H1 (cell line): ENCODE results near the gene TOP1. TPM values are rescaled to one million over a fixed set of nuclear protein-coding genes. Genes with fewer than 3 reads are reported as not detected.

Source experiments
- CTCF ChIA-PET: fragments of 300-600 bp; sonication (Branson Sonifier 250); formaldehyde crosslinking; loops from one replicate; lab custom pipeline; 2021; ENCODE audit not compliant: partially characterized antibody; lab: Charles Lee
- POLR2A ChIA-PET: fragments of 300-600 bp; sonication (Branson Sonifier 250); formaldehyde crosslinking; loops from one replicate; lab custom pipeline; 2021; ENCODE audit warnings: inconsistent platforms; ENCODE audit not compliant: partially characterized antibody; lab: Charles Lee
- DNase-seq, 2 experiments: peaks; one replicate each; pipeline versions ENCODE4 v3.0.0 to v3.0.0-alpha.2; 2010 to 2022; ENCODE audit warnings: low spot score in 2 of 2, low read depth in 1 of 2, mixed read lengths in 1 of 2
- FAIRE-seq: peaks from 2 replicates; lab custom pipeline; 2011; peaks lifted over from hg19 to GRCh38; lab: Jason Lieb, UNC
- H2AFZ ChIP-seq: 2 replicates; pipeline ENCODE4 v1.8.1; 2012; ENCODE audit warnings: low read length, inconsistent platforms
- H2AK5ac ChIP-seq: 2 replicates; pipeline ENCODE4 v1.6.1; 2013; ENCODE audit warnings: low read depth, low read length
- H2BK120ac ChIP-seq: replicated peaks from 2 replicates; pipeline ENCODE3; 2013; ENCODE audit warnings: low read depth, low read length, inconsistent platforms
- H2BK12ac ChIP-seq: 2 replicates; pipeline ENCODE4 v1.6.1; 2013; ENCODE audit warnings: low read depth, low read length
- H2BK15ac ChIP-seq: 2 replicates; pipeline ENCODE4 v1.6.1; 2013; ENCODE audit warnings: low read length
- H2BK20ac ChIP-seq: 2 replicates; pipeline ENCODE4 v1.6.1; 2013; ENCODE audit warnings: low read length
- H2BK5ac ChIP-seq: 2 replicates; pipeline ENCODE4 v1.6.1; 2013; ENCODE audit warnings: low read depth, low read length
- H3K14ac ChIP-seq: 2 replicates; pipeline ENCODE4 v1.6.1; 2013; ENCODE audit warnings: inconsistent platforms; ENCODE audit not compliant: insufficient read length
- H3K18ac ChIP-seq: 2 replicates; pipeline ENCODE4 v1.6.1; 2013; ENCODE audit warnings: low read length; ENCODE audit errors: extremely low read depth
- H3K23ac ChIP-seq: 2 replicates; pipeline ENCODE4 v1.6.1; 2013; ENCODE audit warnings: inconsistent platforms; ENCODE audit not compliant: insufficient read length
- H3K23me2 ChIP-seq: 2 replicates; pipeline ENCODE4 v1.6.1; 2013; ENCODE audit warnings: low read depth, low read length
- H3K27ac ChIP-seq: 2 replicates; pipeline ENCODE4 v1.6.1; 2011; ENCODE audit warnings: low read depth, low read length, inconsistent platforms
- H3K27me3 ChIP-seq, 4 experiments: replicated peaks in 1 of 4; 1 replicate in 1 of 4; 2 replicates in 3 of 4; pipeline versions ENCODE4 v1.6.1 to v1.8.1; 2011 to 2013; ENCODE audit warnings: low read length in 3 of 4, mild to moderate bottlenecking in 3 of 4, inconsistent platforms in 2 of 4, mixed read lengths in 2 of 4, moderate library complexity in 1 of 4; ENCODE audit not compliant: control insufficient read depth in 3 of 4, insufficient read depth in 3 of 4; ENCODE audit errors: extremely low read depth in 1 of 4
- H3K36me3 ChIP-seq, 4 experiments: 2 replicates each; pipeline versions ENCODE4 v1.6.1 to v1.8.1; 2011 to 2013; ENCODE audit warnings: mild to moderate bottlenecking in 4 of 4, low read length in 3 of 4, moderate library complexity in 2 of 4, control low read depth in 1 of 4, inconsistent platforms in 1 of 4; ENCODE audit not compliant: insufficient read depth in 4 of 4, control insufficient read depth in 2 of 4
- H3K4ac ChIP-seq: replicated peaks from 2 replicates; pipeline ENCODE3; 2013; ENCODE audit warnings: low read length, low read depth, mixed read lengths, inconsistent platforms; ENCODE audit not compliant: insufficient read length
- H3K4me1 ChIP-seq, 4 experiments: replicated peaks in 1 of 4; 1 replicate in 1 of 4; 2 replicates in 3 of 4; pipeline versions ENCODE4 v1.6.1 to v1.8.1; 2011 to 2013; ENCODE audit warnings: low read length in 3 of 4, inconsistent platforms in 2 of 4, mixed read lengths in 1 of 4; ENCODE audit not compliant: insufficient read depth in 4 of 4, control insufficient read depth in 3 of 4
- H3K4me2 ChIP-seq, 2 experiments: 2 replicates each; pipeline versions ENCODE4 v1.6.1 to v1.8.1; 2011 to 2013; ENCODE audit warnings: low read depth in 2 of 2, low read length in 2 of 2, control low read depth in 1 of 2, inconsistent platforms in 1 of 2, mild to moderate bottlenecking in 1 of 2; ENCODE audit not compliant: insufficient read depth in 1 of 2
- H3K4me3 ChIP-seq, 4 experiments: fragments of 200-600, 300-600 bp in 1 of 4; sonication (generic), shearing (Covaris generic), sonication (Bioruptor Twin) in 1 of 4; 2 replicates each; pipeline versions ENCODE4 v1.5.1 to v1.8.1; 2011 to 2016; ENCODE audit warnings: low read length in 4 of 4, low read depth in 3 of 4, control low read depth in 2 of 4, inconsistent platforms in 2 of 4, mild to moderate bottlenecking in 2 of 4, mixed read lengths in 1 of 4, moderate library complexity in 1 of 4; ENCODE audit not compliant: insufficient read depth in 2 of 4; ENCODE audit errors: extremely low read depth in 1 of 4
- H3K56ac ChIP-seq: replicated peaks from 2 replicates; pipeline ENCODE3; 2013; ENCODE audit warnings: low read depth, mild to moderate bottlenecking, mixed read lengths, low read length, inconsistent platforms; ENCODE audit not compliant: insufficient read length
- H3K79me1 ChIP-seq: 2 replicates; pipeline ENCODE4 v1.6.1; 2013; ENCODE audit warnings: low read depth, low read length, control low read depth
- H3K79me2 ChIP-seq, 2 experiments: 2 replicates each; pipeline versions ENCODE4 v1.6.1 to v1.8.1; 2012 to 2013; ENCODE audit warnings: low read length in 2 of 2, mild to moderate bottlenecking in 2 of 2, inconsistent platforms in 1 of 2; ENCODE audit not compliant: insufficient read depth in 2 of 2, control insufficient read depth in 1 of 2
- H3K9ac ChIP-seq, 4 experiments: replicated peaks in 1 of 4; 1 replicate in 1 of 4; 2 replicates in 3 of 4; pipeline versions ENCODE4 v1.6.1 to v1.8.1; 2011 to 2013; ENCODE audit warnings: low read depth in 3 of 4, low read length in 3 of 4, control low read depth in 2 of 4, mild to moderate bottlenecking in 2 of 4, moderate library complexity in 2 of 4, inconsistent platforms in 1 of 4; ENCODE audit errors: extremely low read depth in 1 of 4
- H3K9me3 ChIP-seq, 2 experiments: 2 replicates each; pipeline versions ENCODE4 v1.6.1 to v1.8.1; 2012 to 2013; ENCODE audit warnings: mild to moderate bottlenecking in 2 of 2, moderate library complexity in 2 of 2, control low read depth in 1 of 2, inconsistent platforms in 1 of 2, low read depth in 1 of 2, low read length in 1 of 2, mixed read lengths in 1 of 2; ENCODE audit not compliant: insufficient read depth in 2 of 2
- H4K20me1 ChIP-seq, 2 experiments: replicated peaks in 1 of 2; 2 replicates each; pipeline versions ENCODE3 to v1.8.1; 2011 to 2013; ENCODE audit warnings: inconsistent platforms in 2 of 2, low read length in 2 of 2, mild to moderate bottlenecking in 1 of 2; ENCODE audit not compliant: insufficient read depth in 2 of 2, control insufficient read depth in 1 of 2
- H4K5ac ChIP-seq: 2 replicates; pipeline ENCODE4 v1.6.1; 2013; ENCODE audit warnings: low read length, low read depth, mixed read lengths, inconsistent platforms; ENCODE audit not compliant: insufficient read length
- H4K8ac ChIP-seq: 2 replicates; pipeline ENCODE4 v1.8.0; 2013; ENCODE audit warnings: mild to moderate bottlenecking, moderate library complexity, low read length, inconsistent platforms; ENCODE audit not compliant: insufficient read depth; ENCODE audit errors: extremely low read depth
- H4K91ac ChIP-seq: replicated peaks from 2 replicates; pipeline ENCODE3; 2013; ENCODE audit warnings: low read length, mixed read lengths, inconsistent platforms; ENCODE audit not compliant: insufficient read length
- BRCA1 ChIP-seq: IDR thresholded peaks from 2 replicates; pipeline ENCODE4 v1.6.1; 2012; ENCODE audit warnings: low read depth, low read length, improper control_type of control experiment
- EGR1 ChIP-seq: IDR thresholded peaks from 2 replicates; pipeline ENCODE4 v1.6.1; 2011; ENCODE audit warnings: low read depth, low read length, borderline replicate concordance
- EZH2 ChIP-seq: fragments of 200-600 bp; sonication (generic); IDR thresholded peaks from 2 replicates; pipeline ENCODE4 v1.7.1; 2012; ENCODE audit warnings: low read depth, mild to moderate bottlenecking, moderate library complexity, low read length, inconsistent platforms; ENCODE audit not compliant: severe bottlenecking
- GTF2F1 ChIP-seq: IDR thresholded peaks from 2 replicates; pipeline ENCODE4 v1.6.1; 2012; ENCODE audit warnings: low read depth, low read length, improper control_type of control experiment, borderline replicate concordance
- JUND ChIP-seq: IDR thresholded peaks from 2 replicates; pipeline ENCODE4 v1.6.1; 2011; ENCODE audit warnings: mild to moderate bottlenecking, improper control_type of control experiment, low read length
- MAX ChIP-seq: IDR thresholded peaks from 2 replicates; pipeline ENCODE4 v1.6.1; 2012; ENCODE audit warnings: inconsistent platforms
- NRF1 ChIP-seq: IDR thresholded peaks from 2 replicates; pipeline ENCODE4 v1.6.1; 2011; ENCODE audit warnings: mild to moderate bottlenecking, low read depth, low read length, improper control_type of control experiment
- POLR2AphosphoS5 ChIP-seq: IDR thresholded peaks from 2 replicates; pipeline ENCODE4 v1.6.1; 2011; ENCODE audit warnings: low read depth, low read length
- RFX5 ChIP-seq: IDR thresholded peaks from 2 replicates; pipeline ENCODE4 v1.6.1; 2011; ENCODE audit warnings: low read depth, low read length, improper control_type of control experiment, borderline replicate concordance
- SIX5 ChIP-seq: IDR thresholded peaks from 2 replicates; pipeline ENCODE4 v1.6.1; 2011; ENCODE audit warnings: mild to moderate bottlenecking, low read depth, low read length
- TCF12 ChIP-seq: IDR thresholded peaks from 2 replicates; pipeline ENCODE4 v1.6.1; 2011; ENCODE audit warnings: low read depth, mild to moderate bottlenecking, low read length
- ZNF274 ChIP-seq: IDR thresholded peaks from 2 replicates; pipeline ENCODE4 v1.7.0; 2012; ENCODE audit warnings: low read length, borderline replicate concordance; ENCODE audit errors: extremely low read depth
- WGBS, 2 experiments: shearing (Covaris generic) in 1 of 2; methylation state at CpG; one replicate each; pipeline versions ENCODE4 v1.1.6 to v1.1.7; 2013 to 2015; ENCODE audit warnings: low lambda C conversion rate in 2 of 2, mixed read lengths in 2 of 2, inconsistent platforms in 1 of 2, low coverage in 1 of 2, missing lambda C conversion rate in 1 of 2; ENCODE audit not compliant: insufficient replicate concordance in 2 of 2, insufficient coverage in 1 of 2, insufficient read length in 1 of 2; ENCODE audit errors: extremely low coverage in 1 of 2, missing lambda C conversion rate in 1 of 2; 5-methylcytosine and 5-hydroxymethylcytosine counted together
- polyA plus RNA-seq, 7 experiments: library from polyadenylated mRNA; depleted of rRNA in 3 of 7; stranded (reverse) in 5 of 7; unstranded in 2 of 7; fragments of >200 nt in 5 of 7; fragments of 200-250 nt in 2 of 7; gene quantifications; 1 replicate in 5 of 7; 2 replicates in 1 of 7; 4 replicates in 1 of 7; pipeline versions ENCODE4 v1.2.1 to v1.2.3, GENCODE V29; 2011 to 2013; ENCODE audit warnings: missing spikeins in 2 of 7, mixed read lengths in 2 of 7
- total RNA-seq: library from RNA; stranded (reverse); fragmentation: NEBNext Ultra II Directional; extraction: Animal tissue kit (Norgen Biotek cat#: 25700); gene quantifications from 2 replicates; pipeline ENCODE4 v1.2.1, GENCODE V29; 2021

TOP1 gene
- total and polyA plus RNA-seq, 2 of the 8 experiments (the other 6 are each of a cell fraction or from before 2014, with no cell fraction given), result 7.4 to 108 TPM

GRCh38 chr20:41134362-41135186 lies 106.0 kb downstream of the TOP1 start:
- no peak overlapping the region for H3K27ac ChIP-seq
- no peak overlapping the region for H3K4ac ChIP-seq
- POLR2A ChIA-PET, result interaction anchor here (0.7 to 1.6 kb wide), 5 partner anchors 19 to 127 kb away, joined by 3 to 4 read pairs (median 3); no protein-coding TSS in a partner anchor
- H2BK15ac ChIP-seq, result peak overlapping the region; percentile 50; the same call in 1 of the 2 replicates
- peaks cover 11 to 23% (median 16%) of the 10 kb centered on the region in 4 experiments for H3K4me1 ChIP-seq
- H3K18ac ChIP-seq, result no peak overlapping the region
- TF ChIP-seq RFX5 (no peak), MAX (no peak), GTF2F1 (no peak), EGR1 (no peak), EZH2 (no peak), NRF1 (no peak), TCF12 (no peak), POLR2AphosphoS5 (no peak), SIX5 (no peak), BRCA1 (no peak), ZNF274 (no peak), JUND (no peak)
- no peak overlapping the region for H2AFZ ChIP-seq
- H3K79me1 ChIP-seq, result peaks cover under 1% of the 10 kb centered on the region; the same call in 1 of the 2 replicates
- H2BK120ac ChIP-seq, result no peak overlapping the region
- CTCF ChIA-PET, result interaction anchor here (0.6 to 4.3 kb wide), 38 partner anchors 9 to 957 kb away, joined by 3 to 31 read pairs (median 5); partner anchors contain the start of gene LPIN3
- no peak overlapping the region for H3K14ac ChIP-seq
- no peak overlapping the region for H4K5ac ChIP-seq
- WGBS, 2 experiments, result 71% methylated on average over 9 of the region's 9 CpGs; no CpG with 5 or more reads in 1 of the 2 experiments
- H4K8ac ChIP-seq, result no peak overlapping the region
- H3K9ac ChIP-seq, result no peak overlapping the region
- no peak overlapping the region for H3K23ac ChIP-seq
- H2BK20ac ChIP-seq, result peak overlapping the region; percentile 37; the same call in 1 of the 2 replicates
- no peak overlapping the region; the same call in 1 of the 2 replicates for H2BK12ac ChIP-seq
- H2BK5ac ChIP-seq, result no peak overlapping the region
- no peak overlapping the region for H2AK5ac ChIP-seq
- H3K4me3 ChIP-seq, result no peak overlapping the region
- no peaks in the 10 kb centered on the region for H3K36me3 ChIP-seq
- H3K27me3 ChIP-seq, result peaks cover 0 to 9% (median 2%) of the 10 kb centered on the region in 4 experiments; a peak in 3 of 7 replicates
- FAIRE-seq, result no peak
- H3K9me3 ChIP-seq, result no peaks in the 10 kb centered on the region
- H3K79me2 ChIP-seq, result peaks cover 16 to 17% of the 10 kb centered on the region in 2 experiments
- no peak overlapping the region for H3K56ac ChIP-seq
- no peak overlapping the region for H4K91ac ChIP-seq
- DNase-seq, result no peak
- peaks cover 0 to 4% of the 10 kb centered on the region in 2 experiments for H4K20me1 ChIP-seq
- no peak overlapping the region for H3K4me2 ChIP-seq
- H3K23me2 ChIP-seq, result peaks cover 13% of the 10 kb centered on the region; the same call in 1 of the 2 replicates
